HEK293 (cell line): ENCODE measurements around the gene CLNK.

Source experiments
- CTCF ChIP-seq: fragments of 450-650 bp; formaldehyde crosslinking; IDR thresholded peaks from 2 replicates; pipeline ENCODE4 v1.5.1; 2016; ENCODE audit warnings: missing biosample characterization, missing genetic modification characterization
- MEIS1 ChIP-seq: sonication (generic); formaldehyde crosslinking; IDR thresholded peaks from 2 replicates; pipeline ENCODE4 v1.8.1; 2022; ENCODE audit warnings: missing genetic modification reagents, mild to moderate bottlenecking, borderline replicate concordance
- PRDM10 ChIP-seq: fragments of 450-650 bp; formaldehyde crosslinking; IDR thresholded peaks from 2 replicates; pipeline ENCODE4 v1.5.1; 2016; ENCODE audit warnings: missing biosample characterization, missing genetic modification characterization
- REST ChIP-seq: fragments of 450-650 bp; formaldehyde crosslinking; IDR thresholded peaks from 2 replicates; pipeline ENCODE4 v1.5.1; 2016; ENCODE audit warnings: missing biosample characterization, missing genetic modification characterization
- ZBTB7A ChIP-seq: fragments of 450-650 bp; formaldehyde crosslinking; IDR thresholded peaks from 2 replicates; pipeline ENCODE4 v1.5.1; 2016; ENCODE audit warnings: low read depth, missing biosample characterization, missing genetic modification characterization
- ZNF138 ChIP-seq: fragments of 450-650 bp; formaldehyde crosslinking; IDR thresholded peaks from 2 replicates; pipeline ENCODE4 v1.5.1; 2016; ENCODE audit warnings: missing biosample characterization, missing genetic modification characterization, borderline replicate concordance
- ZNF302 ChIP-seq: fragments of 450-650 bp; formaldehyde crosslinking; IDR thresholded peaks from 2 replicates; pipeline ENCODE4 v1.5.1; 2016; ENCODE audit warnings: missing biosample characterization, missing genetic modification characterization, low read depth
- ZNF311 ChIP-seq: fragments of 450-650 bp; formaldehyde crosslinking; IDR thresholded peaks from 2 replicates; pipeline ENCODE4 v1.5.1; 2017; ENCODE audit warnings: missing biosample characterization, missing genetic modification characterization, borderline replicate concordance
- ZNF350 ChIP-seq: fragments of 450-650 bp; formaldehyde crosslinking; IDR thresholded peaks from 2 replicates; pipeline ENCODE4 v1.5.0; 2017; ENCODE audit warnings: missing biosample characterization, mild to moderate bottlenecking, missing genetic modification characterization
- ZNF549 ChIP-seq: fragments of 450-650 bp; IDR thresholded peaks from 2 replicates; pipeline ENCODE4 v1.5.1; 2018; ENCODE audit warnings: missing biosample characterization, missing genetic modification characterization, mild to moderate bottlenecking, inconsistent platforms, moderate library complexity
- ZNF664 ChIP-seq: fragments of 450-650 bp; formaldehyde crosslinking; IDR thresholded peaks from 2 replicates; pipeline ENCODE4 v1.5.1; 2016; ENCODE audit warnings: missing biosample characterization, missing genetic modification characterization
- ZSCAN16 ChIP-seq: fragments of 450-650 bp; formaldehyde crosslinking; IDR thresholded peaks from 2 replicates; pipeline ENCODE4 v1.5.1; 2016; ENCODE audit warnings: missing biosample characterization, missing genetic modification characterization
- TF ChIP-seq, protein P1 (sequence below): fragments of 450-650 bp; formaldehyde crosslinking; IDR thresholded peaks from 2 replicates; pipeline ENCODE4 v1.5.1; 2016; ENCODE audit warnings: missing biosample characterization, missing genetic modification characterization, borderline replicate concordance
- TF ChIP-seq, protein P2 (sequence below): fragments of 450-650 bp; formaldehyde crosslinking; IDR thresholded peaks from 2 replicates; pipeline ENCODE4 v1.5.1; 2016; ENCODE audit warnings: missing biosample characterization, missing genetic modification characterization, low read depth

GRCh38 chr4:10454121-10454520 is 230.4 kb downstream of the CLNK start:
- no peak for TF ChIP-seq CTCF (tag by site-specific recombination)
- TF ChIP-seq PRDM10 (tag by site-specific recombination), result no peak
- TF ChIP-seq REST, result no peak
- TF ChIP-seq ZNF350, result no peak
- TF ChIP-seq, protein P1, sequence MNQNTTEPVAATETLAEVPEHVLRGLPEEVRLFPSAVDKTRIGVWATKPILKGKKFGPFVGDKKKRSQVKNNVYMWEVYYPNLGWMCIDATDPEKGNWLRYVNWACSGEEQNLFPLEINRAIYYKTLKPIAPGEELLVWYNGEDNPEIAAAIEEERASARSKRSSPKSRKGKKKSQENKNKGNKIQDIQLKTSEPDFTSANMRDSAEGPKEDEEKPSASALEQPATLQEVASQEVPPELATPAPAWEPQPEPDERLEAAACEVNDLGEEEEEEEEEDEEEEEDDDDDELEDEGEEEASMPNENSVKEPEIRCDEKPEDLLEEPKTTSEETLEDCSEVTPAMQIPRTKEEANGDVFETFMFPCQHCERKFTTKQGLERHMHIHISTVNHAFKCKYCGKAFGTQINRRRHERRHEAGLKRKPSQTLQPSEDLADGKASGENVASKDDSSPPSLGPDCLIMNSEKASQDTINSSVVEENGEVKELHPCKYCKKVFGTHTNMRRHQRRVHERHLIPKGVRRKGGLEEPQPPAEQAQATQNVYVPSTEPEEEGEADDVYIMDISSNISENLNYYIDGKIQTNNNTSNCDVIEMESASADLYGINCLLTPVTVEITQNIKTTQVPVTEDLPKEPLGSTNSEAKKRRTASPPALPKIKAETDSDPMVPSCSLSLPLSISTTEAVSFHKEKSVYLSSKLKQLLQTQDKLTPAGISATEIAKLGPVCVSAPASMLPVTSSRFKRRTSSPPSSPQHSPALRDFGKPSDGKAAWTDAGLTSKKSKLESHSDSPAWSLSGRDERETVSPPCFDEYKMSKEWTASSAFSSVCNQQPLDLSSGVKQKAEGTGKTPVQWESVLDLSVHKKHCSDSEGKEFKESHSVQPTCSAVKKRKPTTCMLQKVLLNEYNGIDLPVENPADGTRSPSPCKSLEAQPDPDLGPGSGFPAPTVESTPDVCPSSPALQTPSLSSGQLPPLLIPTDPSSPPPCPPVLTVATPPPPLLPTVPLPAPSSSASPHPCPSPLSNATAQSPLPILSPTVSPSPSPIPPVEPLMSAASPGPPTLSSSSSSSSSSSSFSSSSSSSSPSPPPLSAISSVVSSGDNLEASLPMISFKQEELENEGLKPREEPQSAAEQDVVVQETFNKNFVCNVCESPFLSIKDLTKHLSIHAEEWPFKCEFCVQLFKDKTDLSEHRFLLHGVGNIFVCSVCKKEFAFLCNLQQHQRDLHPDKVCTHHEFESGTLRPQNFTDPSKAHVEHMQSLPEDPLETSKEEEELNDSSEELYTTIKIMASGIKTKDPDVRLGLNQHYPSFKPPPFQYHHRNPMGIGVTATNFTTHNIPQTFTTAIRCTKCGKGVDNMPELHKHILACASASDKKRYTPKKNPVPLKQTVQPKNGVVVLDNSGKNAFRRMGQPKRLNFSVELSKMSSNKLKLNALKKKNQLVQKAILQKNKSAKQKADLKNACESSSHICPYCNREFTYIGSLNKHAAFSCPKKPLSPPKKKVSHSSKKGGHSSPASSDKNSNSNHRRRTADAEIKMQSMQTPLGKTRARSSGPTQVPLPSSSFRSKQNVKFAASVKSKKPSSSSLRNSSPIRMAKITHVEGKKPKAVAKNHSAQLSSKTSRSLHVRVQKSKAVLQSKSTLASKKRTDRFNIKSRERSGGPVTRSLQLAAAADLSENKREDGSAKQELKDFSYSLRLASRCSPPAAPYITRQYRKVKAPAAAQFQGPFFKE (tag by site-specific recombination), result no peak
- no peak for TF ChIP-seq ZNF302 (tag by site-specific recombination)
- no peak for TF ChIP-seq ZNF311
- no peak for TF ChIP-seq MEIS1
- no peak for TF ChIP-seq ZNF138 (tag by site-specific recombination)
- no peak for TF ChIP-seq ZNF664 (tag by site-specific recombination)
- TF ChIP-seq ZSCAN16 (tag by site-specific recombination), result no peak
- TF ChIP-seq ZBTB7A (tag by site-specific recombination), result no peak
- TF ChIP-seq ZNF549, result no peak
- TF ChIP-seq, protein P2, sequence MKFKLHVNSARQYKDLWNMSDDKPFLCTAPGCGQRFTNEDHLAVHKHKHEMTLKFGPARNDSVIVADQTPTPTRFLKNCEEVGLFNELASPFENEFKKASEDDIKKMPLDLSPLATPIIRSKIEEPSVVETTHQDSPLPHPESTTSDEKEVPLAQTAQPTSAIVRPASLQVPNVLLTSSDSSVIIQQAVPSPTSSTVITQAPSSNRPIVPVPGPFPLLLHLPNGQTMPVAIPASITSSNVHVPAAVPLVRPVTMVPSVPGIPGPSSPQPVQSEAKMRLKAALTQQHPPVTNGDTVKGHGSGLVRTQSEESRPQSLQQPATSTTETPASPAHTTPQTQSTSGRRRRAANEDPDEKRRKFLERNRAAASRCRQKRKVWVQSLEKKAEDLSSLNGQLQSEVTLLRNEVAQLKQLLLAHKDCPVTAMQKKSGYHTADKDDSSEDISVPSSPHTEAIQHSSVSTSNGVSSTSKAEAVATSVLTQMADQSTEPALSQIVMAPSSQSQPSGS, result no peak
